GM04503 (cell line): ENCODE measurements around the gene RNF20.

Source experiments
- DNase-seq: peaks from one replicate; pipeline ENCODE4 v3.0.0-alpha.2; 2012; ENCODE audit warnings: low read depth

RNF20 gene

DNA sequence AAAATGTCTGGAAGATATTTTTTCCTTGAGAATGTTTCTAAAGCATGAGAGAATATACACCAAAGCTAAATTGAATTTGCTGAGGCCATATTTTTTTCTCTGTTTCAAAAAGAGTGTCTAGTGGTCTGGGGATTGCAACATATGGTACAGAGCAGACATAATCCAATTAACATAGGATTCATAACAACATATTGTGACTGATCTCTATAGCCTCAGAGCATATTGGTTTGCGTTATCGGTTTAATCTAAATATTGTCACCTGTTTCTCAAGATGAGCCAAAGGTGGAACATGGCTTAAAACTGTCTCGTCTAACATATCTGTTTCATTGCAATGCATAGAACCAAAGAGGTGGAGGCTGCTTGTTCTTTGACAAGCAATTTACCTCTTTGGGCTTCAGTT lies 57.2 kb downstream of the RNF20 start:
- DNase-seq, result no peak

DNA sequence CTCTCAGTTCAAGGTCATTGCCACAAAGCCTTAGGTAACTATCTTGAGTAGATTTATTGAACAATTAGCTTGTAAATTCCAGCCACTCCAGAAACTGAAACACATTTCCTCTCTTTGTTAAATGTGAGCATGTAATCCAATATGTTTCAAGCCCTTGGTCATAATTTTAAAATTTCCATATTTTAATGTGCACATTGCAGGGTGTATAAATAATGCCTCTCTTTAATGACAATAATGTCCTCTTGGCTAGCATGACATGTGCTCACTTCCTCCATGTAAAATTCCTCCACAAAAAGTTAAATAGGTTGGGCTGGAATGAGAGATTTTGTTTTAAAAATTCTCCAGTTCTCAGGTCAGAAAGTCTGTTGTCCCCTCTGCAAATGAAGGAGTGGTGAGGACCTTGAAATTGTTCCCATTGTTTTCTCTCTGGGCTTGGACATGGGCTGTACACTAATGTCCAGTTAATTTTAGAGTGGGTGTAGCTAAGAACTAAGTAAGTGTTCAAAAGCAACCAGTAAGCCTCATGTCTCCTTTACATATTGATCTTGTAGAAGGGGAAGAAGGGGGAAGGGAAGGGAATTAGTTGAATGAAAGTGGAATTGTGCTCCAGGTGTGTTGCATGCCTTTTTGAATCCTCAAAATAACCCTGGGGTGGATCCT lies 58.3 kb downstream of the RNF20 start:
- DNase-seq, result no peak

DNA sequence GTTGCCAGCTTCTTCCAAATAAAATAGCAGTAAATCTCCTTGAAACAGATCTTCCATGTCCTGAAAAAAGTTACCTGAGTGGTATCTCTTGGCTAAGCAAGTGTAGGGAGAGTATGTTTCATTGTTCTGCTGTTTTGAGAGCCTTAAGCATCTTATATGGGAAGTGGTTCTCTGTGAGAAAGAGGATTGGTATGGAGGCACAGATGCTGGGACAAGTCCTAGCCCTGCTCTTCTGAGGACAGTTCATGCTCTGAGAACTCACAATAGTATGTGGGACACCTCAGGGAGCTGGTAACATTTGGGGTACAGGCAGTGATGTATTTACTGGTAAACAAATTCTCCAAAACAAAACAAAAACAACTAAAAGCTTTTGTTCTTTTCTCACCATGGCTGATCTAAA lies 59.1 kb downstream of the RNF20 start:
- no peak for DNase-seq

DNA sequence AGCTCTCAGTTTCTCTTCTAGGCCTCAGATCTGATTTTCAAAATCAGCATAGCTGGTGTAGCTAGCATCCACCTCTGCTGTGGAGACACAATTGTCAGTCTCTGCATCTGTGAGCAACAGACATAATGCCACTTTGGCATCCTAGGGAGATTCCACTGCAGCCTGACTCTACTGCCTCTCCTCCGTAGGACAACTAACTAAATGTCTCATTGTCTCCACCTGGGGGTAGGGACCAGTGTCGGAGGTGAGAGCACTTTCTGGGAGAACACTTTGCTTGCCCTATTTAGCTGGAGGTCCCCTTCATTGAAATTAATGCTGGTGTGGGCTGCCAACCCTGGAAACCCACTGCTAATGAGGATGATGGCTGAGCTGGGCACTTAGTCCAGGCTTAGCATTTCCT lies 59.7 kb downstream of the RNF20 start:
- DNase-seq, result no peak

DNA sequence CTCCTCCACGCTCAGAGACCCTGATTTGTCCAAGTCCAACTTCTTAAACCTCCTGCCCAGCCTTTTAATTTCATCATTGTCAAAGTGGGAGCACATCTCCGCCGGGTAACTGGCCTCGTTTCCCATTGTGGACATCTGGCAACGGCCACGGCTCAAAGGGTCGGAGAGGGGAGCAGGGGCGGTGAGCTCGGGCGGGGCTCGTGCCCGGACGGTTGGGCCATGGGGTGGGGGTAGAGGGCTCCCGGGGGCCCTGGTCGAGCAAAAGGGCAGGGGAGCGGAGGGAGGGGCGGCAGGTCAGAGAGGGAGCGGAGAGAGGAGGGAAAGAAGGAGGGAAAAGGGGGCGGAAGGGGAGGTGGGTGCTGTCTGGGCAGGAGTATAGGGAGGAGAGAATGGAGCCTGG lies 61.1 kb downstream of the RNF20 start, which contains the start of gene PPP3R2:
Gene PPP3R2, minus strand, starts transcription at position 174 of the 400 bp plus-strand sequence. Its CDS starts 48 bp downstream, at position 126.
- no peak for DNase-seq

DNA sequence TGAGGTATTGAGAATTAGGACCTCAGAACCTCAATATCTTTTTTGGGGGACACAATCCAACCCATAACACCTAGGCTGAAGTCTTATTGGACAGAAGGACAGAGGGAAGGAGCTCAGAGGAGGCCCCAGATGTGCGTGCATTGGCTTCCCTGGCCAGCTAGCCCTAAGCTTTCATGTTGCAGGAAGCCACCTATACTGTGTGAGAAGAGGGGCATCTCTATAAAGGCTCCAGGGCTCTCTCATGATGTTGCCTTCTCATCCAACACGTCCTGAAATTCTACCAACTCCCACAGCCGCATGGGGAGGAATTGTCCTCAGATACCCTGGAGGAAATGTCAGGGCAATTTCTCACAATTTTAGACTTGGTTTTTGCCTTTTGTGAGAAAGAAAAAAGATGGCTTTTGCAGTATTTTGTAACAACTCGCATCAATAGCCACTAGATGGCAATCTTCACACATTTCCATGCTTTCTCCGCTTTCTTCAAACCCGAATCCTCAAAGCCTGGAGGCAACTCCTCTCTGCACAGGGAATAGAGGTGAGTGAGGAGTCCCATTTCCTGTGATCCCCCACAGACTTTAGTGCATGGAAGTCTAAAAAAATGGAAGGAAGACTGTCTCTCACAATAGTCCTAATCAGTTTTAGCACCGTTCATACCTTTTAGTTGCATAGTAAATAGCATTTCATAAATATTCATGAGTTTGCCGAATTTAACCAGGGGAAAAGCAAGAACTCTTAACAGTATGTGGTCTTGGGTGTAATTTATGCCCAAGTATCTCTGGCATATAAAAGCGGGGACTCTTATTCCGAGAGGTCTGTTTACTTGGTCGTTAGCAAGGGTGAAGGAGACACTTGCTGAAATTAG lies 68.5 kb downstream of the RNF20 start:
- DNase-seq, result no peak

DNA sequence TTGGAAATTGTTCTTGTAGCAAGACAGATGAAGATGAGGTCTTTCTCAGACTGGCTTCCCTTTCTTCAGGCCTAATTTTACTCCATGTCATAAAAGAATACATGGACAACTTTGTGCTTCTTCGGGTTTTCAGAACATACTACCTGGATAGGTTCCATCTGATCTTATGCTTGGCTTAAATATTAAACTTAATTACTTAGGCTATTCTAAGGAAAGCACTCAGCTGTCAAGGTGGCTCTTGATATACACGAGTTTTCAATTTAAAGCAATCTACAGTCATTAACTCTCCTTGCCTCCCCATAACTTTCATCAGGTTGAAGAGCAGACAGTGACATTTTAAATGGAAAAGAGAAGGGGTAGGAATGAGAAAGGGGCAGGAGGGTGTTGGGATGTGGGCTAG lies 70.6 kb downstream of the RNF20 start:
- DNase-seq, result no peak

DNA sequence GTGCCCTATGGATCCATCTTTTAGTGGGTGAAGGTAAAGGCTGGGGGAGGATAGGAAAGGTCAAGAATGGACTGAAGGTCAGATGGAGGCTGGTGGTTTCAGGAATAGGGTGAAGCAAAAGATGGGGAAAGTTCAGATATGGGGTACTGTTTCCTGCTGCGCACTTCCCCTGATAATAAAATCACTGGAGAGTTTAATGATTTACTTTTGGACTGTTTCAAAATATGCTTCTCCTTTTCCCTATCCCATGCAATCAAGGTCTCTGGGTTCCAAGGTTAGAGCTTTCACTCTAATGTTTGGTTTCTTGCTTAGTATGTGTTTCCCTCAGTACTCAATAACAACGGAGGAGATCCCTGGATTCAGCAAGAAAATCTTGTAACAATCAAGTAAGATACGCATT lies 71.9 kb downstream of the RNF20 start:
- DNase-seq, result no peak
